Frontal cortex (tissue), 4 donors: ENCODE results near the gene AP3B2. TPM values are rescaled to one million over a fixed set of nuclear protein-coding genes. Genes with fewer than 3 reads are reported as not detected.
"Not testable (repeated sequence)": the region's sequence is repeated elsewhere in the genome, so short reads cannot be mapped to it uniquely, and the experiment has no call there.

Experiments used
- DNase-seq, 2 donors: peaks; one replicate each; pipeline ENCODE4 v3.0.0; 2012; ENCODE audit warnings: low spot score in 2 of 2
- FAIRE-seq: peaks from 2 replicates; lab custom pipeline; 2012; peaks lifted over from hg19 to GRCh38; lab: Jason Lieb, UNC
- total RNA-seq: library from RNA; depleted of rRNA; stranded (reverse); fragments of >200 nt; gene quantifications from one replicate; pipeline ENCODE4 v1.2.3, GENCODE V29; 2014
- donor health status: control.
- donor health status: control.
- donor health status: control.

AP3B2 gene
- total RNA-seq, 1 donor from 2014 or later = 55.8 TPM

GRCh38 chr15:82653483-82654168 is 56.0 kb downstream of the AP3B2 start:
- DNase-seq (no peak), FAIRE-seq (no peak)

- no peak for DNase-seq
- FAIRE-seq = no peak
Measured at GRCh38 chr15:82651708-82652107, 58.0 kb downstream of the AP3B2 start.

- DNase-seq (peak; percentile 39 to 60), FAIRE-seq (no peak)
Measured at GRCh38 chr15:82650046-82650670, 59.5 kb downstream of the AP3B2 start.

- no peak for FAIRE-seq
- no peak for DNase-seq
Measured at GRCh38 chr15:82649226-82649999, 60.3 kb downstream of the AP3B2 start.

GRCh38 chr15:82648257-82649103 is 61.2 kb downstream of the AP3B2 start:
- DNase-seq (peak in 1 of 2 donors; percentile 36), FAIRE-seq (no peak)

- FAIRE-seq (no peak), DNase-seq (peak in 1 of 2 donors; percentile 56)
Measured at GRCh38 chr15:82647835-82648256, 61.8 kb downstream of the AP3B2 start.

- FAIRE-seq = no peak
- DNase-seq = peak; percentile 87 to 92
Measured at GRCh38 chr15:82647045-82647834, 62.4 kb downstream of the AP3B2 start, which contains the start of gene CPEB1. Gene CPEB1 (minus strand): TSS chr15:82647363. CDS start chr15:82628459, 18,904 bp downstream.

- no peak for FAIRE-seq
- peak; percentile 31 to 38 for DNase-seq
Measured at GRCh38 chr15:82646250-82647044, 63.2 kb downstream of the AP3B2 start.

- not testable (repeated sequence) for FAIRE-seq, DNase-seq
Measured at GRCh38 chr15:82644967-82645852, 64.5 kb downstream of the AP3B2 start.

- DNase-seq = no peak
Measured at GRCh38 chr15:82643992-82644391, 65.7 kb downstream of the AP3B2 start.

GRCh38 chr15:82642656-82643055 is 67.0 kb downstream of the AP3B2 start:
- no peak for FAIRE-seq
- no peak for DNase-seq

More at GRCh38 chr15:82643992-82644391, 65.7 kb downstream of the AP3B2 start:
- no peak for FAIRE-seq

- FAIRE-seq = no peak
- no peak for DNase-seq
Measured at GRCh38 chr15:82641129-82641798, 68.4 kb downstream of the AP3B2 start.

- DNase-seq = no peak
- FAIRE-seq = no peak
Measured at GRCh38 chr15:82640672-82641071, 69.0 kb downstream of the AP3B2 start.

- DNase-seq (no peak), FAIRE-seq (no peak)
Measured at GRCh38 chr15:82635798-82636197, 73.9 kb downstream of the AP3B2 start.

- DNase-seq (no peak), FAIRE-seq (no peak)
Measured at GRCh38 chr15:82630033-82630432, 79.6 kb downstream of the AP3B2 start.

GRCh38 chr15:82625136-82625535 is 84.5 kb downstream of the AP3B2 start:
- DNase-seq (no peak), FAIRE-seq (no peak)

- DNase-seq (no peak), FAIRE-seq (no peak)
Measured at GRCh38 chr15:82624438-82624837, 85.2 kb downstream of the AP3B2 start.
